GM23338 (cell line): Measurements from ENCODE around the gene TMEM132D. TPM values are rescaled to one million over a fixed set of nuclear protein-coding genes. Genes with fewer than 3 reads are reported as not detected.

Experiments used
- ATAC-seq: fragments of 200-7000 bp; cut with Tn5 transposase; 3 replicates; pipeline ENCODE4 v1.9.1; 2020
- DNase-seq: peaks from one replicate; pipeline ENCODE4 v3.0.0-alpha.2; 2015; ENCODE audit warnings: low spot score
- H2AFZ ChIP-seq: fragments of 200-600 bp; sonication (generic); 2 replicates; pipeline ENCODE4 v1.8.0; 2016; ENCODE audit warnings: antibody characterized with exemption, mild to moderate bottlenecking, moderate library complexity
- H3F3A ChIP-seq: fragments of 200-600 bp; sonication (generic); replicated peaks from 2 replicates; pipeline ENCODE4 v1.8.0; 2017; ENCODE audit warnings: antibody characterized with exemption, mixed run types, low read depth
- H3K27ac ChIP-seq: fragments of 200-600 bp; sonication (generic); 2 replicates; pipeline ENCODE4 v1.6.1; 2016; ENCODE audit warnings: low read depth
- H3K27me3 ChIP-seq: fragments of 200-600 bp; sonication (generic); 2 replicates; pipeline ENCODE4 v1.8.0; 2016; ENCODE audit warnings: mild to moderate bottlenecking, mixed run types, moderate library complexity; ENCODE audit not compliant: insufficient read depth
- H3K36me3 ChIP-seq: fragments of 200-600 bp; sonication (generic); 2 replicates; pipeline ENCODE4 v1.8.0; 2016; ENCODE audit warnings: mild to moderate bottlenecking; ENCODE audit not compliant: insufficient read depth
- H3K4me1 ChIP-seq: fragments of 200-600 bp; sonication (generic); 2 replicates; pipeline ENCODE4 v1.8.0; 2016; ENCODE audit warnings: mild to moderate bottlenecking, moderate library complexity; ENCODE audit not compliant: insufficient read depth
- H3K4me2 ChIP-seq: fragments of 200-600 bp; sonication (generic); 2 replicates; pipeline ENCODE4 v1.7.1; 2017; ENCODE audit warnings: mixed run types
- H3K4me3 ChIP-seq: fragments of 200-600 bp; sonication (generic); 2 replicates; pipeline ENCODE4 v1.6.1; 2016; ENCODE audit warnings: mixed run types
- H3K79me2 ChIP-seq: fragments of 200-600 bp; sonication (generic); replicated peaks from 2 replicates; pipeline ENCODE4 v1.8.0; 2017; ENCODE audit warnings: mild to moderate bottlenecking; ENCODE audit not compliant: insufficient read depth
- H3K9me2 ChIP-seq: fragments of 200-600 bp; sonication (generic); 2 replicates; pipeline ENCODE4 v1.8.0; 2017; ENCODE audit not compliant: insufficient read depth
- H4K20me1 ChIP-seq: fragments of 200-600 bp; sonication (generic); replicated peaks from 2 replicates; pipeline ENCODE4 v1.8.0; 2017; ENCODE audit warnings: mild to moderate bottlenecking; ENCODE audit not compliant: insufficient read depth
- H3K27ac Mint-ChIP-seq: 2 replicates; pipeline ENCODE4 v1.8.0; 2020; ENCODE audit warnings: inconsistent platforms, mild to moderate bottlenecking, moderate library complexity, mixed read lengths
- H3K27me3 Mint-ChIP-seq: 3 replicates; pipeline ENCODE4 v1.8.0; 2022; ENCODE audit warnings: low read depth, mild to moderate bottlenecking, moderate library complexity, mixed read lengths, inconsistent platforms; ENCODE audit not compliant: insufficient read depth, poor library complexity
- H3K36me3 Mint-ChIP-seq: 3 replicates; pipeline ENCODE4 v1.8.0; 2021; ENCODE audit warnings: low read depth, mild to moderate bottlenecking, inconsistent platforms, moderate library complexity, mixed read lengths
- H3K4me1 Mint-ChIP-seq: 3 replicates; pipeline ENCODE4 v1.8.0; 2020; ENCODE audit warnings: mild to moderate bottlenecking, inconsistent platforms, mixed read lengths
- H3K4me3 Mint-ChIP-seq: 3 replicates; pipeline ENCODE4 v1.8.0; 2021; ENCODE audit warnings: moderate library complexity, mild to moderate bottlenecking, inconsistent platforms, mixed read lengths
- H3K9me3 Mint-ChIP-seq: 3 replicates; pipeline ENCODE4 v1.8.0; 2020; ENCODE audit warnings: moderate library complexity, mild to moderate bottlenecking, inconsistent platforms, mixed read lengths
- CREB1 ChIP-seq: fragments of 250-450 bp; sonication (Bioruptor Pico); IDR thresholded peaks from 2 replicates; pipeline ENCODE4 v1.5.0; 2020; ENCODE audit warnings: low read depth, mild to moderate bottlenecking, moderate library complexity
- EZH2 ChIP-seq: fragments of 200-600 bp; sonication (generic); IDR thresholded peaks from one replicate; pipeline ENCODE4 v1.8.0; 2017; ENCODE audit warnings: antibody characterized with exemption, mild to moderate bottlenecking, low read depth; ENCODE audit not compliant: unreplicated experiment
- EZH2phosphoT487 ChIP-seq: fragments of 200-600 bp; sonication (generic); IDR thresholded peaks from one replicate; pipeline ENCODE4 v1.8.1; 2018; ENCODE audit warnings: antibody characterized with exemption; ENCODE audit not compliant: unreplicated experiment
- JUNB ChIP-seq: IDR thresholded peaks from one replicate; pipeline ENCODE4 v1.6.1; 2016; ENCODE audit warnings: antibody characterized with exemption; ENCODE audit not compliant: unreplicated experiment
- NANOG ChIP-seq: IDR thresholded peaks from 2 replicates; pipeline ENCODE4 v1.6.1; 2016; ENCODE audit warnings: antibody characterized with exemption, borderline replicate concordance
- POLR2AphosphoS5 ChIP-seq: IDR thresholded peaks from 2 replicates; pipeline ENCODE4 v1.6.1; 2016; ENCODE audit warnings: antibody characterized with exemption, low read depth
- STAT1 ChIP-seq: IDR thresholded peaks from one replicate; pipeline ENCODE4 v1.6.1; 2016; ENCODE audit warnings: antibody characterized with exemption; ENCODE audit not compliant: unreplicated experiment
- ZNF114 ChIP-seq: fragments of 250-450 bp; sonication (Bioruptor Pico); IDR thresholded peaks from 2 replicates; pipeline ENCODE4 v1.5.0; 2020; ENCODE audit warnings: mild to moderate bottlenecking, moderate library complexity
- ZNF331 ChIP-seq: fragments of 250-450 bp; sonication (Bioruptor Pico); IDR thresholded peaks from 2 replicates; pipeline ENCODE4 v1.5.0; 2020; ENCODE audit warnings: low read depth, mild to moderate bottlenecking, moderate library complexity
- polyA plus RNA-seq: library from polyadenylated mRNA; unstranded; fragments of >200 nt; fragmentation: Nextera tagmentation; extraction: Ambion mirVana; gene quantifications from 2 replicates; pipeline ENCODE4 v1.2.1, GENCODE V29; 2016
- total RNA-seq: library from RNA; depleted of rRNA; stranded (reverse); fragments of >200 nt; shearing (Covaris generic); gene quantifications from 2 replicates; pipeline ENCODE4 v1.2.3, GENCODE V29; 2014
- TF ChIP-seq, protein P1 (sequence below): fragments of 250-450 bp; sonication (Bioruptor Pico); IDR thresholded peaks from 2 replicates; pipeline ENCODE4 v1.5.0; 2020; ENCODE audit warnings: mild to moderate bottlenecking, moderate library complexity
- TF ChIP-seq, protein P2 (sequence below): IDR thresholded peaks from one replicate; pipeline ENCODE4 v1.6.1; 2018; ENCODE audit warnings: antibody characterized with exemption; ENCODE audit not compliant: unreplicated experiment
- TF ChIP-seq, protein P3 (sequence below): IDR thresholded peaks from 2 replicates; pipeline ENCODE4 v1.6.1; 2016; ENCODE audit warnings: antibody characterized with exemption
- TF ChIP-seq, protein P4 (sequence below), 2 experiments: fragments of 200-600 bp in 1 of 2; sonication (generic) in 1 of 2; conservative IDR thresholded peaks; 2 replicates each; pipeline versions ENCODE4 v1.5.1 to v1.6.1; 2016 to 2017; ENCODE audit warnings: antibody characterized with exemption in 2 of 2, low read depth in 2 of 2, mild to moderate bottlenecking in 2 of 2, moderate library complexity in 1 of 2

Gene TMEM132D
- total and polyA plus RNA-seq, 2 experiments from 2014 or later = 0.44 to 5.3 TPM

DNA sequence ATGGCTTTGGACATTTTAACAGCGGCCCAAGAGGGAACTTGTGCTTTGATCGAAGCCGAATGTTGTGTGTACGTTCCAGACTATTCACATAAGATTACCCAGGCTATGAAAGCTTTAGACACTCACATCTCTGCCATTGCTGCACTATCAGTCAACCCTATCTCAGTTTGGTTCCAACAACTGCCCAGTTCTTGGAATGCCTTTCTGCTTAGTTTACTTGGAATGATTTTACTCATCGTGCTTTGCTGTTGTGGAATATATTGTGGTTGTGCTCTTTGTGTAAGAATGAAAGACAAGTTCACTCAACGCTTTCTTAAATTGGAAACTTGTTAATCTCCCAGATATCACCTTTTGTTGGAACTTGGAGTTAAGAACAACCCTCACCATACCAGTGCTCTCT lies 552.3 kb downstream of the TMEM132D start:
- Histone ChIP-seq H3F3A (no peaks in the 10 kb centered on the region), H3K79me2 (no peaks in the 10 kb centered on the region), H3K27ac (no peak overlapping the region), H3K4me2 (no peak overlapping the region), H3K27me3 (no peaks in the 10 kb centered on the region), H3K4me1 (no peaks in the 10 kb centered on the region), H3K36me3 (no peaks in the 10 kb centered on the region), H2AFZ (no peak overlapping the region), H4K20me1 (no peaks in the 10 kb centered on the region), H3K9me2 (no peaks in the 10 kb centered on the region), H3K4me3 (no peak overlapping the region)
- no peaks in the 10 kb centered on the region for H3K27me3 Mint-ChIP-seq
- TF ChIP-seq, protein P1, sequence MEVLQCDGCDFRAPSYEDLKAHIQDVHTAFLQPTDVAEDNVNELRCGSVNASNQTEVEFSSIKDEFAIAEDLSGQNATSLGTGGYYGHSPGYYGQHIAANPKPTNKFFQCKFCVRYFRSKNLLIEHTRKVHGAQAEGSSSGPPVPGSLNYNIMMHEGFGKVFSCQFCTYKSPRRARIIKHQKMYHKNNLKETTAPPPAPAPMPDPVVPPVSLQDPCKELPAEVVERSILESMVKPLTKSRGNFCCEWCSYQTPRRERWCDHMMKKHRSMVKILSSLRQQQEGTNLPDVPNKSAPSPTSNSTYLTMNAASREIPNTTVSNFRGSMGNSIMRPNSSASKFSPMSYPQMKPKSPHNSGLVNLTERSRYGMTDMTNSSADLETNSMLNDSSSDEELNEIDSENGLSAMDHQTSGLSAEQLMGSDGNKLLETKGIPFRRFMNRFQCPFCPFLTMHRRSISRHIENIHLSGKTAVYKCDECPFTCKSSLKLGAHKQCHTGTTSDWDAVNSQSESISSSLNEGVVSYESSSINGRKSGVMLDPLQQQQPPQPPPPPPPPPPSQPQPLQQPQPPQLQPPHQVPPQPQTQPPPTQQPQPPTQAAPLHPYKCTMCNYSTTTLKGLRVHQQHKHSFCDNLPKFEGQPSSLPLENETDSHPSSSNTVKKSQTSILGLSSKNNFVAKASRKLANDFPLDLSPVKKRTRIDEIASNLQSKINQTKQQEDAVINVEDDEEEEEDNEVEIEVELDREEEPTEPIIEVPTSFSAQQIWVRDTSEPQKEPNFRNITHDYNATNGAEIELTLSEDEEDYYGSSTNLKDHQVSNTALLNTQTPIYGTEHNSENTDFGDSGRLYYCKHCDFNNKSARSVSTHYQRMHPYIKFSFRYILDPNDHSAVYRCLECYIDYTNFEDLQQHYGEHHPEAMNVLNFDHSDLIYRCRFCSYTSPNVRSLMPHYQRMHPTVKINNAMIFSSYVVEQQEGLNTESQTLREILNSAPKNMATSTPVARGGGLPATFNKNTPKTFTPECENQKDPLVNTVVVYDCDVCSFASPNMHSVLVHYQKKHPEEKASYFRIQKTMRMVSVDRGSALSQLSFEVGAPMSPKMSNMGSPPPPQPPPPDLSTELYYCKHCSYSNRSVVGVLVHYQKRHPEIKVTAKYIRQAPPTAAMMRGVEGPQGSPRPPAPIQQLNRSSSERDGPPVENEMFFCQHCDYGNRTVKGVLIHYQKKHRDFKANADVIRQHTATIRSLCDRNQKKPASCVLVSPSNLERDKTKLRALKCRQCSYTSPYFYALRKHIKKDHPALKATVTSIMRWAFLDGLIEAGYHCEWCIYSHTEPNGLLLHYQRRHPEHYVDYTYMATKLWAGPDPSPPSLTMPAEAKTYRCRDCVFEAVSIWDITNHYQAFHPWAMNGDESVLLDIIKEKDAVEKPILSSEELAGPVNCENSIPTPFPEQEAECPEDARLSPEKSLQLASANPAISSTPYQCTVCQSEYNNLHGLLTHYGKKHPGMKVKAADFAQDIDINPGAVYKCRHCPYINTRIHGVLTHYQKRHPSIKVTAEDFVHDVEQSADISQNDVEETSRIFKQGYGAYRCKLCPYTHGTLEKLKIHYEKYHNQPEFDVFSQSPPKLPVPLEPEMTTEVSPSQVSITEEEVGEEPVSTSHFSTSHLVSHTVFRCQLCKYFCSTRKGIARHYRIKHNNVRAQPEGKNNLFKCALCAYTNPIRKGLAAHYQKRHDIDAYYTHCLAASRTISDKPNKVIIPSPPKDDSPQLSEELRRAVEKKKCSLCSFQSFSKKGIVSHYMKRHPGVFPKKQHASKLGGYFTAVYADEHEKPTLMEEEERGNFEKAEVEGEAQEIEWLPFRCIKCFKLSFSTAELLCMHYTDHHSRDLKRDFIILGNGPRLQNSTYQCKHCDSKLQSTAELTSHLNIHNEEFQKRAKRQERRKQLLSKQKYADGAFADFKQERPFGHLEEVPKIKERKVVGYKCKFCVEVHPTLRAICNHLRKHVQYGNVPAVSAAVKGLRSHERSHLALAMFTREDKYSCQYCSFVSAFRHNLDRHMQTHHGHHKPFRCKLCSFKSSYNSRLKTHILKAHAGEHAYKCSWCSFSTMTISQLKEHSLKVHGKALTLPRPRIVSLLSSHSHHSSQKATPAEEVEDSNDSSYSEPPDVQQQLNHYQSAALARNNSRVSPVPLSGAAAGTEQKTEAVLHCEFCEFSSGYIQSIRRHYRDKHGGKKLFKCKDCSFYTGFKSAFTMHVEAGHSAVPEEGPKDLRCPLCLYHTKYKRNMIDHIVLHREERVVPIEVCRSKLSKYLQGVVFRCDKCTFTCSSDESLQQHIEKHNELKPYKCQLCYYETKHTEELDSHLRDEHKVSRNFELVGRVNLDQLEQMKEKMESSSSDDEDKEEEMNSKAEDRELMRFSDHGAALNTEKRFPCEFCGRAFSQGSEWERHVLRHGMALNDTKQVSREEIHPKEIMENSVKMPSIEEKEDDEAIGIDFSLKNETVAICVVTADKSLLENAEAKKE = no peak
- no peak for TF ChIP-seq STAT1
- no peak for TF ChIP-seq EZH2
- no peak for TF ChIP-seq NANOG
- TF ChIP-seq ZNF331 (CRISPR knock-in tag) = no peak
- TF ChIP-seq, protein P2, sequence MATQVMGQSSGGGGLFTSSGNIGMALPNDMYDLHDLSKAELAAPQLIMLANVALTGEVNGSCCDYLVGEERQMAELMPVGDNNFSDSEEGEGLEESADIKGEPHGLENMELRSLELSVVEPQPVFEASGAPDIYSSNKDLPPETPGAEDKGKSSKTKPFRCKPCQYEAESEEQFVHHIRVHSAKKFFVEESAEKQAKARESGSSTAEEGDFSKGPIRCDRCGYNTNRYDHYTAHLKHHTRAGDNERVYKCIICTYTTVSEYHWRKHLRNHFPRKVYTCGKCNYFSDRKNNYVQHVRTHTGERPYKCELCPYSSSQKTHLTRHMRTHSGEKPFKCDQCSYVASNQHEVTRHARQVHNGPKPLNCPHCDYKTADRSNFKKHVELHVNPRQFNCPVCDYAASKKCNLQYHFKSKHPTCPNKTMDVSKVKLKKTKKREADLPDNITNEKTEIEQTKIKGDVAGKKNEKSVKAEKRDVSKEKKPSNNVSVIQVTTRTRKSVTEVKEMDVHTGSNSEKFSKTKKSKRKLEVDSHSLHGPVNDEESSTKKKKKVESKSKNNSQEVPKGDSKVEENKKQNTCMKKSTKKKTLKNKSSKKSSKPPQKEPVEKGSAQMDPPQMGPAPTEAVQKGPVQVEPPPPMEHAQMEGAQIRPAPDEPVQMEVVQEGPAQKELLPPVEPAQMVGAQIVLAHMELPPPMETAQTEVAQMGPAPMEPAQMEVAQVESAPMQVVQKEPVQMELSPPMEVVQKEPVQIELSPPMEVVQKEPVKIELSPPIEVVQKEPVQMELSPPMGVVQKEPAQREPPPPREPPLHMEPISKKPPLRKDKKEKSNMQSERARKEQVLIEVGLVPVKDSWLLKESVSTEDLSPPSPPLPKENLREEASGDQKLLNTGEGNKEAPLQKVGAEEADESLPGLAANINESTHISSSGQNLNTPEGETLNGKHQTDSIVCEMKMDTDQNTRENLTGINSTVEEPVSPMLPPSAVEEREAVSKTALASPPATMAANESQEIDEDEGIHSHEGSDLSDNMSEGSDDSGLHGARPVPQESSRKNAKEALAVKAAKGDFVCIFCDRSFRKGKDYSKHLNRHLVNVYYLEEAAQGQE = no peak
- TF ChIP-seq, protein P3, sequence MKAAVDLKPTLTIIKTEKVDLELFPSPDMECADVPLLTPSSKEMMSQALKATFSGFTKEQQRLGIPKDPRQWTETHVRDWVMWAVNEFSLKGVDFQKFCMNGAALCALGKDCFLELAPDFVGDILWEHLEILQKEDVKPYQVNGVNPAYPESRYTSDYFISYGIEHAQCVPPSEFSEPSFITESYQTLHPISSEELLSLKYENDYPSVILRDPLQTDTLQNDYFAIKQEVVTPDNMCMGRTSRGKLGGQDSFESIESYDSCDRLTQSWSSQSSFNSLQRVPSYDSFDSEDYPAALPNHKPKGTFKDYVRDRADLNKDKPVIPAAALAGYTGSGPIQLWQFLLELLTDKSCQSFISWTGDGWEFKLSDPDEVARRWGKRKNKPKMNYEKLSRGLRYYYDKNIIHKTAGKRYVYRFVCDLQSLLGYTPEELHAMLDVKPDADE = no peak
- TF ChIP-seq EZH2phosphoT487 = no peak
- no peak for TF ChIP-seq POLR2AphosphoS5
- TF ChIP-seq, protein P4, sequence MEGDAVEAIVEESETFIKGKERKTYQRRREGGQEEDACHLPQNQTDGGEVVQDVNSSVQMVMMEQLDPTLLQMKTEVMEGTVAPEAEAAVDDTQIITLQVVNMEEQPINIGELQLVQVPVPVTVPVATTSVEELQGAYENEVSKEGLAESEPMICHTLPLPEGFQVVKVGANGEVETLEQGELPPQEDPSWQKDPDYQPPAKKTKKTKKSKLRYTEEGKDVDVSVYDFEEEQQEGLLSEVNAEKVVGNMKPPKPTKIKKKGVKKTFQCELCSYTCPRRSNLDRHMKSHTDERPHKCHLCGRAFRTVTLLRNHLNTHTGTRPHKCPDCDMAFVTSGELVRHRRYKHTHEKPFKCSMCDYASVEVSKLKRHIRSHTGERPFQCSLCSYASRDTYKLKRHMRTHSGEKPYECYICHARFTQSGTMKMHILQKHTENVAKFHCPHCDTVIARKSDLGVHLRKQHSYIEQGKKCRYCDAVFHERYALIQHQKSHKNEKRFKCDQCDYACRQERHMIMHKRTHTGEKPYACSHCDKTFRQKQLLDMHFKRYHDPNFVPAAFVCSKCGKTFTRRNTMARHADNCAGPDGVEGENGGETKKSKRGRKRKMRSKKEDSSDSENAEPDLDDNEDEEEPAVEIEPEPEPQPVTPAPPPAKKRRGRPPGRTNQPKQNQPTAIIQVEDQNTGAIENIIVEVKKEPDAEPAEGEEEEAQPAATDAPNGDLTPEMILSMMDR (conservative IDR thresholded peaks at IDR 0.05; ENCODE audit: low read depth in 2 of 2) = no peak
- TF ChIP-seq CREB1 (CRISPR knock-in tag) = no peak
- TF ChIP-seq ZNF114 (CRISPR knock-in tag) = no peak
- no peak for TF ChIP-seq JUNB
- H3K4me1 Mint-ChIP-seq = no peaks in the 10 kb centered on the region
- DNase-seq = no peak
- no peak overlapping the region for H3K4me3 Mint-ChIP-seq
- no peak for ATAC-seq
- peaks cover 37% of the 10 kb centered on the region for H3K36me3 Mint-ChIP-seq
- H3K27ac Mint-ChIP-seq = no peak overlapping the region
- peaks cover 96% of the 10 kb centered on the region for H3K9me3 Mint-ChIP-seq
